Endothelial cell of umbilical vein (primary cell): ENCODE results near the gene NIN. TPM values are rescaled to one million over a fixed set of nuclear protein-coding genes. Genes with fewer than 3 reads are reported as not detected.

Source experiments
- BruUV-seq: library from RNA; stranded (reverse); fragments of 400-500 nt; replicated peaks from 2 replicates; lab custom pipeline; 2021; lab: Mats Ljungman, UMichigan
- CTCF ChIA-PET: fragments of 300-600, 350-600 bp; sonication (Branson Sonifier 250); formaldehyde crosslinking; loops from one replicate; lab custom pipeline; 2021; ENCODE audit warnings: antibody characterized with exemption, inconsistent platforms; lab: Charles Lee
- POLR2A ChIA-PET: fragments of 300-600, 350-600 bp; sonication (Branson Sonifier 250); formaldehyde crosslinking; loops from one replicate; lab custom pipeline; 2021; ENCODE audit warnings: antibody characterized with exemption, inconsistent platforms; lab: Charles Lee
- DNase-seq: peaks from one replicate; pipeline ENCODE4 v3.0.0-alpha.2; 2011; ENCODE audit warnings: low read depth, low spot score
- FAIRE-seq: peaks from 2 replicates; lab custom pipeline; 2011; peaks lifted over from hg19 to GRCh38; lab: Jason Lieb, UNC
- H2AFZ ChIP-seq: 2 replicates; pipeline ENCODE4 v1.6.0; 2012; ENCODE audit warnings: low read depth, low read length, control low read depth, inconsistent platforms
- H3K27ac ChIP-seq: 2 replicates; pipeline ENCODE4 v1.5.1; 2011; ENCODE audit warnings: low read depth, mild to moderate bottlenecking, control low read depth, low read length, moderate library complexity; ENCODE audit not compliant: insufficient read depth
- H3K27me3 ChIP-seq, 2 experiments: 2 replicates each; pipeline versions ENCODE4 v1.6.0 to v1.6.1; 2011; ENCODE audit warnings: low read length in 2 of 2, mixed read lengths in 1 of 2; ENCODE audit not compliant: control insufficient read depth in 2 of 2, insufficient read depth in 2 of 2
- H3K36me3 ChIP-seq, 2 experiments: 2 replicates in 1 of 2; 3 replicates in 1 of 2; pipeline ENCODE4 v1.5.1; 2011; ENCODE audit warnings: low read length in 2 of 2, mild to moderate bottlenecking in 1 of 2, moderate library complexity in 1 of 2; ENCODE audit not compliant: control insufficient read depth in 2 of 2, insufficient read depth in 2 of 2; ENCODE audit errors: extremely low read depth in 1 of 2
- H3K4me1 ChIP-seq: 3 replicates; pipeline ENCODE4 v1.5.1; 2011; ENCODE audit warnings: mild to moderate bottlenecking, low read length; ENCODE audit not compliant: control insufficient read depth, insufficient read depth; ENCODE audit errors: extremely low read depth
- H3K4me2 ChIP-seq: 2 replicates; pipeline ENCODE4 v1.6.1; 2011; ENCODE audit warnings: low read length, control low read depth, mixed read lengths; ENCODE audit not compliant: insufficient read depth
- H3K4me3 ChIP-seq, 3 experiments: fragments of 200-600 bp in 1 of 3; sonication (generic), shearing (Covaris generic) in 1 of 3; replicated peaks in 1 of 3; 2 replicates each; pipeline ENCODE4 v1.5.1; 2011 to 2016; ENCODE audit warnings: control low read depth in 3 of 3, low read length in 3 of 3, mild to moderate bottlenecking in 2 of 3, inconsistent platforms in 1 of 3, low read depth in 1 of 3, moderate library complexity in 1 of 3; ENCODE audit not compliant: insufficient read depth in 1 of 3
- H3K79me2 ChIP-seq: 2 replicates; pipeline ENCODE4 v1.6.0; 2012; ENCODE audit warnings: low read length, inconsistent platforms; ENCODE audit not compliant: control insufficient read depth, insufficient read depth
- H3K9ac ChIP-seq: replicated peaks from 2 replicates; pipeline ENCODE3; 2011; ENCODE audit warnings: low read length, control low read depth; ENCODE audit not compliant: insufficient read depth; ENCODE audit errors: extremely low read depth
- H3K9me1 ChIP-seq: replicated peaks from 3 replicates; pipeline ENCODE4 v1.6.0; 2011; ENCODE audit warnings: mild to moderate bottlenecking, low read length; ENCODE audit not compliant: control insufficient read depth, insufficient read depth; ENCODE audit errors: extremely low read depth
- H3K9me3 ChIP-seq: replicated peaks from 2 replicates; pipeline ENCODE4 v1.5.1; 2012; ENCODE audit warnings: low read length, inconsistent platforms; ENCODE audit not compliant: control insufficient read depth, insufficient read depth
- H4K20me1 ChIP-seq: replicated peaks from 2 replicates; pipeline ENCODE3; 2011; ENCODE audit warnings: mild to moderate bottlenecking, low read length; ENCODE audit not compliant: control insufficient read depth, insufficient read depth; ENCODE audit errors: extremely low read depth
- EZH2 ChIP-seq: IDR thresholded peaks from 2 replicates; pipeline ENCODE4 v1.6.1; 2012; ENCODE audit warnings: borderline replicate concordance, low read depth, mild to moderate bottlenecking, moderate library complexity, low read length, inconsistent platforms; ENCODE audit not compliant: severe bottlenecking
- FOS ChIP-seq: IDR thresholded peaks from 2 replicates; pipeline ENCODE4 v1.6.1; 2011; ENCODE audit warnings: mild to moderate bottlenecking, low read length, moderate library complexity, borderline replicate concordance; ENCODE audit not compliant: insufficient read depth
- GATA2 ChIP-seq: IDR thresholded peaks from 2 replicates; pipeline ENCODE4 v1.7.0; 2011; ENCODE audit warnings: low read depth, mild to moderate bottlenecking, moderate library complexity, mixed read lengths, low read length; ENCODE audit not compliant: insufficient read length, insufficient read depth
- JUN ChIP-seq: IDR thresholded peaks from 2 replicates; pipeline ENCODE4 v1.6.1; 2011; ENCODE audit warnings: borderline replicate concordance, low read depth; ENCODE audit not compliant: insufficient read length, insufficient read depth
- MYC ChIP-seq: IDR thresholded peaks from one replicate; pipeline ENCODE4 v1.6.1; 2011; ENCODE audit warnings: mild to moderate bottlenecking, low read depth, low read length
- POLR2A ChIP-seq: IDR thresholded peaks from 2 replicates; pipeline ENCODE4 v1.6.1; 2012; ENCODE audit warnings: low read depth, mild to moderate bottlenecking, control low read depth, low read length
- POLR2AphosphoS5 ChIP-seq: IDR thresholded peaks from 2 replicates; pipeline ENCODE4 v1.6.1; 2012; ENCODE audit warnings: low read depth, mild to moderate bottlenecking, control low read depth, low read length, moderate library complexity; ENCODE audit not compliant: insufficient read depth
- dilution Hi-C: fragments of 300-500 bp; cut with MboI; formaldehyde crosslinking; loops from one replicate; pipeline ENCODE4 v1.15.0; 2019; ENCODE audit warnings: low sequenced_read_pairs; ENCODE audit not compliant: extremely low pct_ligation_motif_present
- intact Hi-C: fragments of 100-400 bp; cut with micrococcal nuclease; formaldehyde crosslinking; loops from one replicate; pipeline ENCODE4 v1.10.0; 2022
- polyA plus RNA-seq, 4 experiments: library from polyadenylated mRNA; depleted of rRNA in 3 of 4; stranded (reverse) in 3 of 4; unstranded in 1 of 4; fragments of >200 nt; gene quantifications; 2 replicates each; pipeline versions ENCODE4 v1.2.1 to v1.2.3, GENCODE V29; 2011 to 2012; ENCODE audit warnings: missing spikeins in 1 of 4
- total RNA-seq: library from RNA; stranded (reverse); gene quantifications from 2 replicates; pipeline ENCODE4 v1.2.3, GENCODE V29; 2021
- TF ChIP-seq, protein P1 (sequence below), 2 donors: IDR thresholded peaks; 1 replicate in 1 of 2; 2 replicates in 1 of 2; pipeline ENCODE4 v1.5.1; 2011; ENCODE audit warnings: low read length in 2 of 2, mild to moderate bottlenecking in 2 of 2, moderate library complexity in 2 of 2, control low read depth in 1 of 2, inconsistent platforms in 1 of 2, low read depth in 1 of 2; ENCODE audit not compliant: insufficient read depth in 1 of 2; ENCODE audit errors: extremely low read depth in 1 of 2

Gene NIN
- total and polyA plus RNA-seq, 2 donors (not counting 3 experiments of a cell fraction or from before 2014, with no cell fraction given), result 7.1 to 76.3 TPM

DNA sequence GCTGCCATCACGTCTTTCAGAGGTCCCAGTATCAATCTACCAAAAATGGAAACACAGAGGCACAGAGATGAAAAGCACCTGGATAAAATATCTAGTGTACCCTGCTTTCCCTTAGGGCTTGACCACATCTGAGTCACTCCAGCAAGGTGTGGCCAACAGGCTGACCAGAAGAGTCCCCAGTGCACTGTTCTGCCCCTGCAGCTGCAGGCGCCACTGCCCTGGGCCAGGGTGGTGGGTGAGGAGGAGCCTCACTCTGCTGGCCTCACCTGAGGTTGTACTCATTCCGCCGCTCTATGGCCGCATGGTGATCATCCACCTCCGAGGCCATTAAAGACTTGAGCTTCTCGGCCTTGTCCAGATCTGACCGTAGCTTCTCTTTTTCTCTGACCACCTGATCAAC lies 60.4 kb downstream of the NIN start:
- POLR2A ChIA-PET, result interaction anchor here (0.6 kb wide), 1 partner anchor 11 kb away, joined by 5 read pairs; no protein-coding TSS in a partner anchor
- Histone ChIP-seq H3K4me1 (peaks cover 30% of the 10 kb centered on the region), H3K27ac (no peak overlapping the region), H3K36me3 (peaks cover 17 to 32% of the 10 kb centered on the region in 2 experiments), H3K4me2 (no peak overlapping the region), H3K9me1 (no peaks in the 10 kb centered on the region), H4K20me1 (no peaks in the 10 kb centered on the region), H3K9me3 (no peaks in the 10 kb centered on the region), H3K9ac (no peak overlapping the region), H3K4me3 (no peak overlapping the region), H3K79me2 (no peaks in the 10 kb centered on the region), H3K27me3 (no peaks in the 10 kb centered on the region), H2AFZ (no peak overlapping the region)
- intact Hi-C loops, result loop anchor here (5.0 kb wide), 1 partner anchor 448 kb away; no protein-coding TSS in a partner anchor
- no peak for DNase-seq
- CTCF ChIA-PET, result no interaction called here
- FAIRE-seq, result no peak
- no TSS peak for BruUV-seq
- TF ChIP-seq FOS, result no peak
- TF ChIP-seq JUN, result no peak
- TF ChIP-seq MYC, result no peak
- TF ChIP-seq POLR2A, result no peak
- no peak for TF ChIP-seq POLR2AphosphoS5
- TF ChIP-seq EZH2, result no peak
- dilution Hi-C loops, result no loop called here

GRCh38 chr14:50769863-50770500 lies 61.0 kb downstream of the NIN start:
- FAIRE-seq, result no peak
- Histone ChIP-seq H3K9me3 (no peaks in the 10 kb centered on the region), H3K4me1 (peaks cover 24% of the 10 kb centered on the region), H3K27me3 (no peaks in the 10 kb centered on the region), H4K20me1 (no peaks in the 10 kb centered on the region), H3K4me2 (no peak overlapping the region), H3K36me3 (peaks cover 17 to 32% of the 10 kb centered on the region in 2 experiments), H3K27ac (no peak overlapping the region), H3K4me3 (no peak overlapping the region), H3K79me2 (no peaks in the 10 kb centered on the region), H3K9me1 (no peaks in the 10 kb centered on the region), H3K9ac (no peak overlapping the region), H2AFZ (no peak overlapping the region)
- dilution Hi-C loops, result no loop called here
- intact Hi-C loops, result loop anchor here (5.0 kb wide), 1 partner anchor 448 kb away; no protein-coding TSS in a partner anchor
- CTCF ChIA-PET, result interaction anchor here (0.6 kb wide), 1 partner anchor 170 kb away, joined by 3 read pairs; no protein-coding TSS in a partner anchor
- POLR2A ChIA-PET, result interaction anchor here (0.6 kb wide), 1 partner anchor 10 kb away, joined by 5 read pairs; no protein-coding TSS in a partner anchor
- DNase-seq, result no peak
- TF ChIP-seq JUN (no peak), GATA2 (no peak), POLR2AphosphoS5 (no peak), EZH2 (no peak), FOS (no peak), MYC (no peak)
- TF ChIP-seq, protein P1, sequence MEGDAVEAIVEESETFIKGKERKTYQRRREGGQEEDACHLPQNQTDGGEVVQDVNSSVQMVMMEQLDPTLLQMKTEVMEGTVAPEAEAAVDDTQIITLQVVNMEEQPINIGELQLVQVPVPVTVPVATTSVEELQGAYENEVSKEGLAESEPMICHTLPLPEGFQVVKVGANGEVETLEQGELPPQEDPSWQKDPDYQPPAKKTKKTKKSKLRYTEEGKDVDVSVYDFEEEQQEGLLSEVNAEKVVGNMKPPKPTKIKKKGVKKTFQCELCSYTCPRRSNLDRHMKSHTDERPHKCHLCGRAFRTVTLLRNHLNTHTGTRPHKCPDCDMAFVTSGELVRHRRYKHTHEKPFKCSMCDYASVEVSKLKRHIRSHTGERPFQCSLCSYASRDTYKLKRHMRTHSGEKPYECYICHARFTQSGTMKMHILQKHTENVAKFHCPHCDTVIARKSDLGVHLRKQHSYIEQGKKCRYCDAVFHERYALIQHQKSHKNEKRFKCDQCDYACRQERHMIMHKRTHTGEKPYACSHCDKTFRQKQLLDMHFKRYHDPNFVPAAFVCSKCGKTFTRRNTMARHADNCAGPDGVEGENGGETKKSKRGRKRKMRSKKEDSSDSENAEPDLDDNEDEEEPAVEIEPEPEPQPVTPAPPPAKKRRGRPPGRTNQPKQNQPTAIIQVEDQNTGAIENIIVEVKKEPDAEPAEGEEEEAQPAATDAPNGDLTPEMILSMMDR (IDR thresholded peaks at IDR 0.05; ENCODE audit: extremely low read depth in 1 of 2, insufficient read depth in 1 of 2, low read depth in 1 of 2, low read length in 2 of 2), result no peak
- no TSS peak for BruUV-seq
